ENCODE results near the gene SNX5. TPM values are rescaled to one million over a fixed set of nuclear protein-coding genes. Genes with fewer than 3 reads are reported as not detected.

Gene SNX5
- total and polyA plus RNA-seq, 2 of the 13 experiments (the other 11 are each of a cell fraction or from before 2014, with no cell fraction given) = 664 to 1,040 TPM

- TF ChIP-seq KDM3A (CRISPR knock-in tag; IDR thresholded peaks at IDR 0.05; ENCODE audit: low read depth) (peak; percentile 12; the same call in 1 of the 2 replicates), ZNF441 (CRISPR knock-in tag; IDR thresholded peaks at IDR 0.05; ENCODE audit: borderline replicate concordance) (no peak), E2F1 (CRISPR knock-in tag; IDR thresholded peaks at IDR 0.05) (no peak), AKAP8 (CRISPR knock-in tag; IDR thresholded peaks at IDR 0.05) (no peak), ZBTB39 (CRISPR knock-in tag; IDR thresholded peaks at IDR 0.05) (no peak), LRRFIP1 (CRISPR knock-in tag; conservative IDR thresholded peaks at IDR 0.05) (no peak), ZBTB40 (IDR thresholded peaks at IDR 0.05) (no peak), ZBTB40 (CRISPR knock-in tag; IDR thresholded peaks at IDR 0.05) (no peak), TIGD3 (CRISPR knock-in tag; IDR thresholded peaks at IDR 0.05; ENCODE audit: borderline replicate concordance) (no peak), GPN1 (CRISPR knock-in tag; IDR thresholded peaks at IDR 0.05; ENCODE audit: borderline replicate concordance) (no peak), FOXK1 (CRISPR knock-in tag; IDR thresholded peaks at IDR 0.05; ENCODE audit: borderline replicate concordance, low read depth) (no peak)
These were observed 787 bp upstream of the SNX5 start (continued) for GRCh38 chr20:17969278-17969883.
